ENCODE results near the gene TARDBP. TPM values are rescaled to one million over a fixed set of nuclear protein-coding genes. Genes with fewer than 3 reads are reported as not detected.

The TARDBP gene
- total and polyA plus RNA-seq, 9 of the 15 experiments (the other 6 are each of a cell fraction or from before 2014, with no cell fraction given) = 122 to 515 (median 243) TPM

DNA sequence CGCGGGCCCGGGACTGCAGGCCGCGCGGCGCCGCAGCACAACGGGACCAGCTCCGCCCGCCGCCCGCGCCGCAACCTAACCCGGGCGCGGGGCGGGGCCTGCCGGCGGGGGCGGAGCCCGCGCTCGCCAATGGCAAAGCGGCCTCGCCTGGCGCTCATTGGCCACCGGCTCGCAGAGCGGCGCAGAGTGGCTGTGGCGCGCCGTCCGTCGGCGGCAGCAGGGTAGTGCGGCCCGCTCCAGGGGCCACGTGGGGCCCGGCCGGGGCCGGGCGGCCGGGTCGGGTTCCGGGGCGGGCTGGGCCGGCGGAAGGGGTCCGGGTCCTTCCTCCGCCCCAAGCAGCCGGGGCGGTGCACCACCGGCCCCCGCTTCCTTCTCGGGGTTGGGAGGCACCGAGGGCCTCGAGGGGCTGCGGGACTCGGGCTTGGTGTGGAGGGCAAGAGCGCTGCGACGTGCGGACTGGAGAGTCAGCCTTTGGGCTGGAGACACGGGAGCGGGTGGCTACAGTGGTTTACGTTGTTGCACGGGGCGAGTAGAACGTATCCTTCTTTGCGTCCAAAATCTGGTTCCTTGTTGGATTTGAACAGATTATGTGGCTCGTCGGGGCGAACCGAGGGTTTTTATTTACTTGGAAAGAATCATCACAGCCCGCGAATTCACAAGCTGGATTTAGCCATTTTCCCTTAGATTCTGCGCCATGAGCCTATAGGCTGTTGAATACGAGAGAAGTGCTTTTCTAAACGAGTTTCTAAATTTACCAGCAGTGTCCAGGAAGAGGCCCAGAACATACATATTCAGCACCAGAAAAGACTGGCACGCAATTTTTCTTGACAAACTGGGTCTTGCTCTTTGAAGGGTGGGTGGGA, 47.7 kb downstream of the TARDBP start, which contains the start of gene SRM (continued):
- TF ChIP-seq, protein P1, sequence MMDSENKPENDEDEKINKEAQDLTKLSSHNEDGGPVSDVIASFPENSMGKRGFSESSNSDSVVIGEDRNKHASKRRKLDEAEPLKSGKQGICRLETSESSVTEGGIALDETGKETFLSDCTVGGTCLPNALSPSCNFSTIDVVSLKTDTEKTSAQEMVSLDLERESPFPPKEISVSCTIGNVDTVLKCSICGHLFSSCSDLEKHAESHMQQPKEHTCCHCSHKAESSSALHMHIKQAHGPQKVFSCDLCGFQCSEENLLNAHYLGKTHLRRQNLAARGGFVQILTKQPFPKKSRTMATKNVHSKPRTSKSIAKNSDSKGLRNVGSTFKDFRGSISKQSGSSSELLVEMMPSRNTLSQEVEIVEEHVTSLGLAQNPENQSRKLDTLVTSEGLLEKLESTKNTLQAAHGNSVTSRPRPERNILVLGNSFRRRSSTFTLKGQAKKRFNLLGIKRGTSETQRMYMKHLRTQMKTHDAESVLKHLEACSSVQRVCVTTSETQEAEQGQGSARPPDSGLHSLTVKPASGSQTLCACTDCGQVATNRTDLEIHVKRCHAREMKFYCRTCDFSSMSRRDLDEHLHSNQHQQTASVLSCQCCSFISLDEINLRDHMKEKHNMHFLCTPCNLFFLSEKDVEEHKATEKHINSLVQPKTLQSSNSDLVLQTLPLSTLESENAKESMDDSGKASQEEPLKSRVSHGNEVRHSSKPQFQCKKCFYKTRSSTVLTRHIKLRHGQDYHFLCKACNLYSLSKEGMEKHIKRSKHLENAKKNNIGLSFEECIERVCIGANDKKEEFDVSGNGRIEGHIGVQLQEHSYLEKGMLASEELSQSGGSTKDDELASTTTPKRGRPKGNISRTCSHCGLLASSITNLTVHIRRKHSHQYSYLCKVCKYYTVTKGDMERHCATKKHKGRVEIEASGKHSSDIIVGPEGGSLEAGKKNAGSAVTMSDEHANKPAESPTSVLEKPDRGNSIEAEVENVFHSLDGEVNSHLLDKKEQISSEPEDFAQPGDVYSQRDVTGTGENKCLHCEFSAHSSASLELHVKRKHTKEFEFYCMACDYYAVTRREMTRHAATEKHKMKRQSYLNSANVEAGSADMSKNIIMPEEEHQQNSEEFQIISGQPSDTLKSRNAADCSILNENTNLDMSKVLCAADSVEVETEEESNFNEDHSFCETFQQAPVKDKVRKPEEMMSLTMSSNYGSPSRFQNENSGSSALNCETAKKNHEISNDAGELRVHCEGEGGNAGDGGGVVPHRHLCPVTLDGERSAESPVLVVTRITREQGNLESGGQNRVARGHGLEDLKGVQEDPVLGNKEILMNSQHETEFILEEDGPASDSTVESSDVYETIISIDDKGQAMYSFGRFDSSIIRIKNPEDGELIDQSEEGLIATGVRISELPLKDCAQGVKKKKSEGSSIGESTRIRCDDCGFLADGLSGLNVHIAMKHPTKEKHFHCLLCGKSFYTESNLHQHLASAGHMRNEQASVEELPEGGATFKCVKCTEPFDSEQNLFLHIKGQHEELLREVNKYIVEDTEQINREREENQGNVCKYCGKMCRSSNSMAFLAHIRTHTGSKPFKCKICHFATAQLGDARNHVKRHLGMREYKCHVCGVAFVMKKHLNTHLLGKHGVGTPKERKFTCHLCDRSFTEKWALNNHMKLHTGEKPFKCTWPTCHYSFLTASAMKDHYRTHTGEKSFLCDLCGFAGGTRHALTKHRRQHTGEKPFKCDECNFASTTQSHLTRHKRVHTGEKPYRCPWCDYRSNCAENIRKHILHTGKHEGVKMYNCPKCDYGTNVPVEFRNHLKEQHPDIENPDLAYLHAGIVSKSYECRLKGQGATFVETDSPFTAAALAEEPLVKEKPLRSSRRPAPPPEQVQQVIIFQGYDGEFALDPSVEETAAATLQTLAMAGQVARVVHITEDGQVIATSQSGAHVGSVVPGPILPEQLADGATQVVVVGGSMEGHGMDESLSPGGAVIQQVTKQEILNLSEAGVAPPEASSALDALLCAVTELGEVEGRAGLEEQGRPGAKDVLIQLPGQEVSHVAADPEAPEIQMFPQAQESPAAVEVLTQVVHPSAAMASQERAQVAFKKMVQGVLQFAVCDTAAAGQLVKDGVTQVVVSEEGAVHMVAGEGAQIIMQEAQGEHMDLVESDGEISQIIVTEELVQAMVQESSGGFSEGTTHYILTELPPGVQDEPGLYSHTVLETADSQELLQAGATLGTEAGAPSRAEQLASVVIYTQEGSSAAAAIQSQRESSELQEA (IDR thresholded peaks at IDR 0.05; ENCODE audit: low read depth) = no peak
- TF ChIP-seq NFE2L1 (tag; IDR thresholded peaks at IDR 0.05; ENCODE audit: borderline replicate concordance, low read depth) (no peak), FOS (IDR thresholded peaks at IDR 0.05; ENCODE audit: extremely low read depth, insufficient read length) (peak; percentile 89), NEUROD1 (IDR thresholded peaks at IDR 0.05; ENCODE audit: borderline replicate concordance, low read depth, low read length, partially characterized antibody) (peak; percentile 85), SAP30 (IDR thresholded peaks at IDR 0.05; ENCODE audit: borderline replicate concordance, insufficient read depth, low read depth, low read length, poor library complexity, severe bottlenecking) (peak; percentile 99), DNMT1 (IDR thresholded peaks at IDR 0.05) (no peak), HDAC8 (tag; IDR thresholded peaks at IDR 0.05) (0 out of 2 replicates have a peak, but pooled peaks have one; percentile 36), YY1 (IDR thresholded peaks at IDR 0.05; ENCODE audit: borderline replicate concordance in 1 of 3, control insufficient read depth in 1 of 3, extremely low read depth in 1 of 3, insufficient read depth in 3 of 3, insufficient read length in 1 of 3, insufficient replicate concordance in 2 of 3, low read depth in 1 of 3, low read length in 2 of 3) (peak in 2 of 3 experiments; percentile 14 to 45), ZNF431 (CRISPR knock-in tag; IDR thresholded peaks at IDR 0.05) (0 out of 2 replicates have a peak, but pooled peaks have one; percentile 18), MAZ (CRISPR knock-in tag; conservative IDR thresholded peaks at IDR 0.05 in 1 of 2, IDR thresholded peaks at IDR 0.05 in 1 of 2) (peak in 1 of 2 experiments; percentile 70; a peak in 2 of 4 replicates), ZNF668 (CRISPR knock-in tag; IDR thresholded peaks at IDR 0.05) (no peak)
- TF ChIP-seq, protein P2, sequence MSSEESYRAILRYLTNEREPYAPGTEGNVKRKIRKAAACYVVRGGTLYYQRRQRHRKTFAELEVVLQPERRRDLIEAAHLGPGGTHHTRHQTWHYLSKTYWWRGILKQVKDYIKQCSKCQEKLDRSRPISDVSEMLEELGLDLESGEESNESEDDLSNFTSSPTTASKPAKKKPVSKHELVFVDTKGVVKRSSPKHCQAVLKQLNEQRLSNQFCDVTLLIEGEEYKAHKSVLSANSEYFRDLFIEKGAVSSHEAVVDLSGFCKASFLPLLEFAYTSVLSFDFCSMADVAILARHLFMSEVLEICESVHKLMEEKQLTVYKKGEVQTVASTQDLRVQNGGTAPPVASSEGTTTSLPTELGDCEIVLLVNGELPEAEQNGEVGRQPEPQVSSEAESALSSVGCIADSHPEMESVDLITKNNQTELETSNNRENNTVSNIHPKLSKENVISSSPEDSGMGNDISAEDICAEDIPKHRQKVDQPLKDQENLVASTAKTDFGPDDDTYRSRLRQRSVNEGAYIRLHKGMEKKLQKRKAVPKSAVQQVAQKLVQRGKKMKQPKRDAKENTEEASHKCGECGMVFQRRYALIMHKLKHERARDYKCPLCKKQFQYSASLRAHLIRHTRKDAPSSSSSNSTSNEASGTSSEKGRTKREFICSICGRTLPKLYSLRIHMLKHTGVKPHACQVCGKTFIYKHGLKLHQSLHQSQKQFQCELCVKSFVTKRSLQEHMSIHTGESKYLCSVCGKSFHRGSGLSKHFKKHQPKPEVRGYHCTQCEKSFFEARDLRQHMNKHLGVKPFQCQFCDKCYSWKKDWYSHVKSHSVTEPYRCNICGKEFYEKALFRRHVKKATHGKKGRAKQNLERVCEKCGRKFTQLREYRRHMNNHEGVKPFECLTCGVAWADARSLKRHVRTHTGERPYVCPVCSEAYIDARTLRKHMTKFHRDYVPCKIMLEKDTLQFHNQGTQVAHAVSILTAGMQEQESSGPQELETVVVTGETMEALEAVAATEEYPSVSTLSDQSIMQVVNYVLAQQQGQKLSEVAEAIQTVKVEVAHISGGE (CRISPR knock-in tag; IDR thresholded peaks at IDR 0.05) = peak in 2 of 3 experiments; percentile 82 to 94; a peak in 5 of 6 replicates

All from K562 (cell line).